Pulmonary artery endothelial cell (primary cell): ENCODE data around the gene HS6ST2. TPM values are rescaled to one million over a fixed set of nuclear protein-coding genes. Genes with fewer than 3 reads are reported as not detected.

Experiments used
- DNase-seq: peaks from one replicate; pipeline ENCODE4 v3.0.0-alpha.2; 2011; ENCODE audit warnings: low read depth, low spot score
- total RNA-seq: library from RNA; depleted of rRNA; stranded (reverse); fragments of >200 nt; gene quantifications from 2 replicates; pipeline ENCODE4 v1.2.3, GENCODE V29; 2014

Gene HS6ST2
- total RNA-seq, 1 donor from 2014 or later: 0.07 TPM

GRCh38 chrX:132743086-132743485 is 215.3 kb downstream of the HS6ST2 start:
- no peak for DNase-seq

- no peak for DNase-seq
These were observed 216.2 kb downstream of the HS6ST2 start for GRCh38 chrX:132742246-132742645.

GRCh38 chrX:132741689-132742088 is 216.7 kb downstream of the HS6ST2 start:
- no peak for DNase-seq

- DNase-seq: no peak
These were observed 217.9 kb downstream of the HS6ST2 start for GRCh38 chrX:132740316-132741123.

DNA sequence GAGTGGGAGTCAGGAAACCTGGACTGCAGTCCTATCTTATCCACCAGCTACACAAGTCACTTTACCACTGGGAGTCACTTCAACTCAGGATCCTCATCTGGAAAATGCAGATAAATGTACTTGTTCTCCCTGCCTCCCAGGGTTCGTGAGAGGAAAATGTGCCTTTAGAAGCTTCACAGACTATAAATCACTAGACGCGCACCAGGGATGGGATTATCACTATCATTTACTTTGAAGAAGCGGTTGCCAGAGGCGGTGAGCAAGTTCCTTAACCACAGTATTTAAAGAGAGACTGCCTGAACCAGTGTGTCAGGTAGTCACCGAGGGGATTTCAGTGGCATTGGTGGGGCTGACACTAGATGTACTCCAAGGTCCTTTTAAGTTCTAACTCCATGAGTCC is 219.5 kb downstream of the HS6ST2 start:
- no peak for DNase-seq

- DNase-seq: no peak
These were observed 220.7 kb downstream of the HS6ST2 start for GRCh38 chrX:132737743-132738142.

- no peak for DNase-seq
These were observed 226.2 kb downstream of the HS6ST2 start for GRCh38 chrX:132732236-132732635.

DNA sequence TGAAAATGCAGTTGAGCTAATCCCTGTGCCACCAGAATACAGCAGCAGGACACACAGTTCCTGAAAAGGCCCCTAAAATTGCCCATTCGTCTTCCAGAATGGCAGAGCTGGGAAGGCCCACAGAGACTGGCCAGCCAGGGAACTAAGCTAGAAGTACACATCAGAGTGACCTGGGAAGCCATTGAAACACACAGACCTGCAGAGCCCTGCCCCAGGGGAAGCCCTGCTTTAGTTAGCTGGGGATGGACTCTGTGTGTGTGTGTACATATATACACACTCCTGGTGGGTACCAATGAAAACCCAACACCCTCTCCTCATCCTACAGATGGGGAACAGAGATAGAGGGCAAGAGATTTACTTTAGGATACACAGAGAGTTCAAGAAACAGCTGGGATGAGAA is 227.7 kb downstream of the HS6ST2 start:
- DNase-seq: no peak

GRCh38 chrX:132730266-132730665 is 228.2 kb downstream of the HS6ST2 start:
- DNase-seq: no peak

GRCh38 chrX:132728296-132728695 is 230.1 kb downstream of the HS6ST2 start:
- DNase-seq: no peak

GRCh38 chrX:132718431-132718958 is 239.9 kb downstream of the HS6ST2 start:
- no peak for DNase-seq

DNA sequence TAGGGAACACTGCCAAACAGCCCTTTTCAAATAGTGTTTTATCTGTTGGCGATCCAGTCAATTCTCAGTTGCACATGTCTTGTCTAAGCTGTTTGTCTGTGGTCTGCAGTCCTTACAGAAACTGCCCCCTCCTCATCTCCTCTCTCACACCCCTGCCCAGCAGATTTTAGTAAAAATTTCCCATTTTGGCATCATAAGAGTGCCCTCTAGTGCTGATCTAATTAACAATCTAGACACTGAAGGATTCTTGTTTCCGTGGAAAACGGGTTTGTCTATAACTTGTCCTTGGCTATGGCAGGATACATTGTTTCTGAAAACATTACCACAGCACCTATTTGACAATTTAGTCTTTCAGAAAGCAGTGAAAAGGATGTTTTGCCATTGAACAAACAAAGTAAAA is 242.4 kb downstream of the HS6ST2 start:
- DNase-seq: no peak

DNA sequence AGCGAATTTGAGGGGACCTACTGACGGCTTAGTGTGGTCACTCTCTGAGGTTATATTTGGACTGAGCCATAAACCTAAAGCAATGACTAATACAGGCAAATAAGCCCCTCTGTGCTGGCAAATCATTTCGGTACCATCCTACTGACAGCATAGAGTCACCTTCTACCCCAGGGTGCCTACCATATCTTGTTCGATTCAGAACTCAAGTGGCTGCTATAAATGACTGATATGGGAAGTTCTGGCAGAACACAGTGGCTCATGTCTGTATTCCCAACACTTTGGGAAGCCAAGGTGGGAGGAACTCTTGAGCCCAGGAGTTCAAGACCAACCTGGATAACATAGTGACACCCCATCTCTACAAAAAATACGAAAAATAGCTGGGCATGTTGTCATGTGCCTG is 243.5 kb downstream of the HS6ST2 start:
- no peak for DNase-seq

- DNase-seq: no peak
These were observed 246.1 kb downstream of the HS6ST2 start for GRCh38 chrX:132712350-132712749.

DNA sequence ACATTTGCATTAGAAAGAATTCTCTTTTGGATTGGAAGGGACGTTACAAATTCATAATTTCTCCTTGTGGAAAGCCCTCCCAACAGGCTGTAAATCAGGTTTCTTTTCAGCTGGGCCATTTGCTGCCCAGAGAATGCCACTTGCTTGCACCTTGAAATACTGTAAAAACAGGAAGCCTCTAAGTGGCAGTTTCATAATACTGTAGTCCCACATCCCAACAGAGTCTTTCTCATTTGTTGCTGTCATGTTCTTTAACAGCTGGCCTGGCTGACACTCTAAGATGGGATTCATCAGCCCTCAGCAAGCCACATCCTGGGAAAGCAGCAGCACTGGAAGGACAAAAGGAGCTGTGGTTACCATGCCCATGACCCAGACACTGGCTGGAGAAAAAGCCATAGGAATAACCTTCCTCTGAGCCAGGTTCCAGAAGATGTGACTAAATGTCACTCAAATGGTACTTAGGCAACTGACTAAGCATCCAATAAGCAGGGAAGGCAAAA is 247.7 kb downstream of the HS6ST2 start:
- DNase-seq: no peak

DNA sequence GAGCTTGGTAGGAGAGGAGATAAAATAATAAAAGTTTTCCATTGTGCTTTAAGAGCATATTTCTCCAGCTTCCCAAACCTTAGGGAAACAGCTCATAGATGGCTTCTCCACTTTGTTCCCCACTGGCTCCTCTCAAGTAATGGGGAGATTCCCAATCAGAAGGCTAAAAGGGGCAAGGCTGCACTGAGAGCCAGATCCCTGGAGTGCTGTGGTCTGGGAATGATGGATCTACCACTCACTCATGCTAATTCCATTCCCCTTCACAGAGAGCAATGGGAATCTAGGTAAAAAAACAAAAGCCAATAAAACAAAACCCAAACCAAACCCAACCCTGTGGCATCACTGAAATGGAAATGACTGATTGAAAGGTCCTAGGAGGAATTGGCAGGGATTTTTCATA is 249.9 kb downstream of the HS6ST2 start:
- DNase-seq: no peak

DNA sequence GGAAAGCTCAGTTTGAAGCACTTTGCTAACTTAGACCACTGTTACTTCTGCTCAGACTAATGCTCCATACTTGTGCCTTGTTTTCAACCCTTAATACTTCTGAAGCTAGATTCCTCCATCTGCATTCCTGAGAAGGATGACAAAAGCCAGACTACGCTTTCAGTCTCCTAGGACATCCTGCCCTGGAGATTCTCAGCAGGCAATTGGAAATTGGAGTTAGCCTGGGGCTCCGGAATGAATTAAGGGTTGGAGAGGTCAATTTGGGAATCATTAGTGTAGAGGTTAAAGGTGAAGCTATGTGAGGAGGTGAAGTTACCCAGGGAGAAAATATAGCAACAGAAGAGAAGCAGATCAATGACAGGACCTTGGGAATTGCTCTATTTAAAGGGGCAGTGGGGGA is 253.7 kb downstream of the HS6ST2 start:
- no peak for DNase-seq

GRCh38 chrX:132694382-132694781 is 264.0 kb downstream of the HS6ST2 start:
- no peak for DNase-seq

DNA sequence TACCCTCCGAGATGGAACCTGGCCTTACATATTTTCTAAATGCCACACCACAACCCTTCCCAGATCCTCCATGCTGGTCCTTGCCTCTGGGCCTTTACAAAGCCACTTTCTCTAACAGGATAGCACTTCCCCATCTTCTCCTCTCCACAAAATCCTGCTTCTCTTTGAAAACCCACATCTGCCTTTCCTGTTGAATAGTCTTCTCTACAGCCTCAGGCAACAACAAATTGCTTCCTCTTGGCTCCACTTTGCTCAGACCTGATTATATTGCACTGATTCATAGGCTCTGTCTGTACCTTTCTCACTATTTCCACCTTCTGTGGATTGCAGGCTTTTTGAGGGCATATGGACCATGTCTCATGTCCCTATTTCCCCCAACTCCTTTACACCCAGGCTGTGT is 265.9 kb downstream of the HS6ST2 start:
- DNase-seq: no peak

- no peak for DNase-seq
These were observed 266.4 kb downstream of the HS6ST2 start for GRCh38 chrX:132692066-132692465.

- DNase-seq: no peak
These were observed 268.5 kb downstream of the HS6ST2 start for GRCh38 chrX:132689612-132690563.

DNA sequence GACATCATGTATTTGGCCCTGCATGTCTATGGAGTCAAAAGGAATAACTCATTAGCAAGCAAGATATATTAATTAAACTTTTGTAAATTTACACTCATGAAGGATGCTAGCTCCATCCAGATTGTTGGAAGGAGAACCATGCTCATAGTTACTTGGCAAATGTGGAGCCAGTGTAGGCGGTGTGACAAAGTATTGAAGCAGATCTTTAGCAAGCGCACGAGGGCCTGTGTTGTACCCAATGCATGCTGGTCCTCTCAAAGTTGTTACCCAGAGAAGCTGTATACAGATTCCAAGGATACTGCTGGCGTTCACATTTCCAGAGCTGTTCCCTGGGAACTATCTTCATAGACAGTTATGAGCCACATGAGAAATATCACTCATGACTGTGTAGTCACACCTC is 273.2 kb downstream of the HS6ST2 start:
- no peak for DNase-seq
